Tibial nerve (tissue), 4 donors: ENCODE results near the gene ATP7A. TPM values are rescaled to one million over a fixed set of nuclear protein-coding genes. Genes with fewer than 3 reads are reported as not detected.
A peak's percentile ranks its signal among the peaks of the same experiment; 100 is the strongest.
"Not testable (repeated sequence)": the region's sequence is repeated elsewhere in the genome, so short reads cannot be mapped to it uniquely, and the experiment has no call there.

Experiments
- DNase-seq, 2 donors: peaks; one replicate each; pipeline ENCODE4 v3.0.0-alpha.2; 2019; ENCODE audit warnings: low spot score in 2 of 2
- H3K27ac ChIP-seq, 4 donors: fragments of 200-600 bp; sonication (generic) in 3 of 4; one replicate each; pipeline ENCODE4 v1.5.1; 2017 to 2019; ENCODE audit warnings: mild to moderate bottlenecking in 1 of 4
- H3K27me3 ChIP-seq, 2 donors: fragments of 200-600 bp; sonication (generic) in 1 of 2; one replicate each; pipeline versions ENCODE4 v1.5.1 to v1.6.0; 2017 to 2019
- H3K36me3 ChIP-seq, 3 donors: fragments of 200-600 bp; sonication (generic); one replicate each; pipeline ENCODE4 v1.5.1; 2018 to 2019
- H3K4me1 ChIP-seq, 4 donors: fragments of 200-600 bp; sonication (generic) in 3 of 4; one replicate each; pipeline ENCODE4 v1.5.1; 2017 to 2019
- H3K4me3 ChIP-seq, 4 donors: fragments of 200-600 bp; sonication (generic) in 3 of 4; one replicate each; pipeline ENCODE4 v1.5.1; 2017 to 2019; ENCODE audit warnings: mild to moderate bottlenecking in 1 of 4, moderate library complexity in 1 of 4
- H3K9me3 ChIP-seq, 4 donors: fragments of 200-600 bp; sonication (generic) in 3 of 4; one replicate each; pipeline ENCODE4 v1.5.1; 2017 to 2019
- EP300 ChIP-seq, 2 donors: sonication (generic); formaldehyde crosslinking; IDR thresholded peaks; one replicate each; pipeline ENCODE4 v1.6.1; 2017; ENCODE audit warnings: antibody characterized with exemption in 2 of 2, mild to moderate bottlenecking in 1 of 2
- POLR2A ChIP-seq, 2 donors: fragments of 450-650 bp; IDR thresholded peaks; one replicate each; pipeline ENCODE4 v1.6.1; 2017; ENCODE audit warnings: antibody characterized with exemption in 2 of 2, mild to moderate bottlenecking in 2 of 2, moderate library complexity in 2 of 2
- WGBS, 2 donors: methylation state at CpG; one replicate each; pipeline ENCODE4 v1.1.5; 2018; 5-methylcytosine and 5-hydroxymethylcytosine counted together
- total RNA-seq, 4 donors: library from RNA; depleted of rRNA; stranded (reverse); fragments of >200 nt; gene quantifications; one replicate each; pipeline ENCODE4 v1.1.0, GENCODE V29; 2016
- TF ChIP-seq, protein P1 (sequence below), 5 experiments: fragments of 200-600 bp in 3 of 5; fragments of 450-650 bp in 2 of 5; sonication (generic) in 3 of 5; IDR thresholded peaks; one replicate each; pipeline ENCODE4 v1.5.1; 2016 to 2019; ENCODE audit warnings: antibody characterized with exemption in 5 of 5, mild to moderate bottlenecking in 3 of 5, moderate library complexity in 2 of 5

ATP7A gene
- total RNA-seq = 10 to 100 TPM in 2 of 4 donors, 1 to 10 TPM in 2; 9.4 to 12.7 (median 10.4) TPM

DNA sequence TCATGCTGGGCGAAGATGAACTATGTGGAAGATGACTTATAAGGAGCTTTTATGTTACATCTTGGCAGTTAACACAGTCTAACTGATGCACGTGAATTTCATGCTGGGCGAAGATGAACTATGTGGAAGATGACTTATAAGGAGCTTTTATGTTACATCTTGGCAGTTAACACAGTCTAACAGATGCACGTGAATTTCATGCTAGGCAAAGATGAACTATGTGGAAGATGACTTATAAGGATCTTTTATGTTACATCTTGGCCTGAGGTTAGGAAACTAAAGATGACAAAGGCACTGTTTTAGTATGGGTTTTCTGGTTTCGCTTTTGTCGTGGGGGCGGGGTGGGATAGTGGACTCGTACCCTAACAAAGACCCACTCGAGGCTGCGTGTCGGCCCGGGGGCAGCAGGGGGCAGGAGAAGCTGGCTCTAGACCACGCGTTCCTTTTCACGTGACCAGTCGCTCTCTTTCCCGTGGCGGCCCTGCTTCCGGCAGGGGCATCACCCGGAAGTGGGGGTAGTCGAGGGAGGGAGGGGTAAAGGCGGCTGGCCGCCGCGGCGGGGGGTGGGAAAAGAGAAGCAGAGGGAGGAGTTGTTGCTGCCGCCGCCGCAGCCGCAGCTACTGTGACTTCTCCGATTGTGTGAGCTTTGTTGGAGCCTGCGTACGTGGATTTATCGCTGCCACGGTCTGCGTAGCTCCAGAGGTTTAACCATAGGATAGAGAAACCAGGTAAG is at the start of gene ATP7A:
Gene ATP7A (plus strand): TSS at position 586 of the 733 bp plus-strand sequence. CDS start 60,949 bp downstream, outside the sequence.
- Histone ChIP-seq H3K27me3 (no peaks in the 10 kb centered on the region), H3K4me3 (peak within 1 kb of the TSS; percentile 33 to 62 (median 51)), H3K9me3 (no peaks in the 10 kb centered on the region), H3K4me1 (peaks cover 0 to 13% (median 0%) of the 10 kb centered on the region in 4 donors), H3K36me3 (no peaks in the 10 kb centered on the region), H3K27ac (peak within 1 kb of the TSS; percentile 26 to 90 (median 74))
- WGBS, 2 donors = 2 to 32% methylated on average over 17 to 36 of the region's 36 CpGs
- TF ChIP-seq, protein P1, sequence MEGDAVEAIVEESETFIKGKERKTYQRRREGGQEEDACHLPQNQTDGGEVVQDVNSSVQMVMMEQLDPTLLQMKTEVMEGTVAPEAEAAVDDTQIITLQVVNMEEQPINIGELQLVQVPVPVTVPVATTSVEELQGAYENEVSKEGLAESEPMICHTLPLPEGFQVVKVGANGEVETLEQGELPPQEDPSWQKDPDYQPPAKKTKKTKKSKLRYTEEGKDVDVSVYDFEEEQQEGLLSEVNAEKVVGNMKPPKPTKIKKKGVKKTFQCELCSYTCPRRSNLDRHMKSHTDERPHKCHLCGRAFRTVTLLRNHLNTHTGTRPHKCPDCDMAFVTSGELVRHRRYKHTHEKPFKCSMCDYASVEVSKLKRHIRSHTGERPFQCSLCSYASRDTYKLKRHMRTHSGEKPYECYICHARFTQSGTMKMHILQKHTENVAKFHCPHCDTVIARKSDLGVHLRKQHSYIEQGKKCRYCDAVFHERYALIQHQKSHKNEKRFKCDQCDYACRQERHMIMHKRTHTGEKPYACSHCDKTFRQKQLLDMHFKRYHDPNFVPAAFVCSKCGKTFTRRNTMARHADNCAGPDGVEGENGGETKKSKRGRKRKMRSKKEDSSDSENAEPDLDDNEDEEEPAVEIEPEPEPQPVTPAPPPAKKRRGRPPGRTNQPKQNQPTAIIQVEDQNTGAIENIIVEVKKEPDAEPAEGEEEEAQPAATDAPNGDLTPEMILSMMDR (IDR thresholded peaks at IDR 0.05) = peak; percentile 40 to 63 (median 47)
- TF ChIP-seq POLR2A (IDR thresholded peaks at IDR 0.05) = peak in 1 of 2 donors; percentile 37
- peak in 1 of 2 donors; percentile 62 for TF ChIP-seq EP300 (IDR thresholded peaks at IDR 0.05)
- DNase-seq = peak; percentile 61 to 75

DNA sequence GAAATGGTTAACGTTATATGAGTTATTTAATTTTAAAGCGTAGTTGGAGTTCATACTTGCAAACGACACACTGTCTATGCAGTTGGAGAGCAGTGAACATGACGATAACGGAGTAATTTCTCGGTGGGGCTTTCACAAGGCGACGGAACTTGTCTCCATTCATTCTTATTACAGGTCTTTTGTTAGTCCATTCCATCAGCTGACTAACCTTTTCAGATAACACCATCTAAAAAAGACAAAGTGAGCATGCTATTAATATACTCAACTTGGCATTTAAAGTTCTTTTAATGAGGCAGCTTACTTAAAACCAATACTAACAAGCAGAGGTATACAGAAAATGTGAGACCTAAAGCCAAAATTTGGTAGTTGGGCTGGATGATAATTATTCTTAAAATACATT is 35.1 kb upstream of the ATP7A start:
- WGBS, 2 donors = 93 to 98% methylated on average over 8 of the region's 8 CpGs
- DNase-seq = no peak
- H3K36me3 ChIP-seq = peaks cover 0 to 14% (median 0%) of the 10 kb centered on the region in 3 donors
- H3K27ac ChIP-seq = no peak overlapping the region
- H3K4me1 ChIP-seq = no peaks in the 10 kb centered on the region
- no peaks in the 10 kb centered on the region for H3K27me3 ChIP-seq
- no peak for TF ChIP-seq EP300 (IDR thresholded peaks at IDR 0.05)
- TF ChIP-seq POLR2A (IDR thresholded peaks at IDR 0.05) = no peak
- TF ChIP-seq, protein P1 (IDR thresholded peaks at IDR 0.05) = no peak
- H3K4me3 ChIP-seq = no peak overlapping the region
- no peaks in the 10 kb centered on the region for H3K9me3 ChIP-seq

DNA sequence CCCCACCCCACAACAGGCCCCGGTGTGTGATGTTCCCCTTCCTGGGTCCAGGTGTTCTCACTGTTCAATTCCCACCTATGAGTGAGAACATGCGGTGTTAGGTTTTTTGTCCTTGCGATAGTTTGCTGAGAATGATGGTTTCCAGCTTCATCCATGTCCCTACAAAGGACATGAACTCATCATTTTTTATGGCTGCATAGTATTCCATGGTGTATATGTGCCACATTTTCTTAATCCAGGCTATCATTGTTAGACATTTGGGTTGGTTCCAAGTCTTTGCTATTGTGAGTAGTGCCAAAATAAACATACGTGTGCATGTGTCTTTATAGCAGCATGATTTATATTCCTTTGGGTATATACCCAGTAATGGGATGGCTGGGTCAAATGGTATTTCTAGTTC is 29.1 kb upstream of the ATP7A start:
- H3K27ac ChIP-seq, H3K27me3 ChIP-seq, DNase-seq, H3K36me3 ChIP-seq, H3K4me3 ChIP-seq, H3K4me1 ChIP-seq, H3K9me3 ChIP-seq: not testable (repeated sequence)
- 82 to 85% methylated on average over 4 of the region's 4 CpGs for WGBS, 2 donors

DNA sequence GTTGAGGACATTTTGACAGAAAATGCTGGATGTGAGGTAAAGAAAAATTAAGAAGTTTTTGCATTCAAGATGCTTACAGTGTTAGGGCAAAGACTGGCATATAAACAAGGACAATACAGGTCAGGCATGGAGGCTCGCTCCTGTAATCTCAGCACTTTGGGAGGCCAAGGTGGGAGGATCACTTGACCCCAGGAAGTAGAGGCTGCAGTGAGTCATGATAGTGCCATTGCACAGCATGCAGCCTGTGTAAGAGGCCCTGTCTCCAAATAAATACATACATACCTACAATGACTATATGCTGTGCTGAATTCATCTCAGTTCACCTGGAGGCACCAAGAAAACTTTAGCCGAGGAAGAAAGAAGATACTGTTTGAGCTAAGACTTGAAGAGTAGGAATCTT is 17.6 kb upstream of the ATP7A start:
- Histone ChIP-seq H3K27me3 (no peaks in the 10 kb centered on the region), H3K9me3 (no peaks in the 10 kb centered on the region), H3K4me1 (peaks cover 0 to 18% (median 0%) of the 10 kb centered on the region in 4 donors), H3K4me3 (no peak overlapping the region), H3K36me3 (no peaks in the 10 kb centered on the region), H3K27ac (no peak overlapping the region)
- WGBS, 2 donors = 82 to 89% methylated on average over 2 of the region's 2 CpGs
- DNase-seq = no peak
- TF ChIP-seq POLR2A (IDR thresholded peaks at IDR 0.05) (no peak), EP300 (IDR thresholded peaks at IDR 0.05) (no peak)
- TF ChIP-seq, protein P1 (IDR thresholded peaks at IDR 0.05) = no peak

DNA sequence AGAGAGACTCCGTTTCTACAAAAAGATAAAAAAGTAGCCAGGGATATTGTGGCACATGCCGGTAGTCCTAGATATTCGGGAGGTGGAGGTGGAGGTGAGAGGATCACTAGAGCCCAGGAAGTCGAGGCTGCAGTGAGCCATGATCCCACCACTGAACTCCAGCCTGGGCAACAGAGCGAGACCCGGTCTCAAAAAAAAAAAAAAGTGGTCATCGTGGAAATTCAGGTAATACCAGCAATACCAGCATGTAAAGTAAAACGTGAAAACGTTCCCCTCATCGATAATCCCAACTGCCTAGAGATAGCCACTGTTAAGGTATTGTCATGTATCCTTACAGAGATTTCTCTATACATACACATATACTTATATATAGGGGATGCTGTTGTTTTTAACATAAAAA is 16.8 kb upstream of the ATP7A start:
- H3K36me3 ChIP-seq = no peaks in the 10 kb centered on the region
- no peaks in the 10 kb centered on the region for H3K9me3 ChIP-seq
- no peak for DNase-seq
- no peak for TF ChIP-seq EP300 (IDR thresholded peaks at IDR 0.05)
- no peak for TF ChIP-seq POLR2A (IDR thresholded peaks at IDR 0.05)
- TF ChIP-seq, protein P1 (IDR thresholded peaks at IDR 0.05) = no peak
- no peak overlapping the region for H3K27ac ChIP-seq
- peak overlapping the region in 1 of 4 donors; percentile 71 for H3K4me3 ChIP-seq
- H3K4me1 ChIP-seq = peaks cover 0 to 18% (median 0%) of the 10 kb centered on the region in 4 donors
- 79 to 84% methylated on average over 10 of the region's 10 CpGs for WGBS, 2 donors
- no peaks in the 10 kb centered on the region for H3K27me3 ChIP-seq
